K562 (cell line): ENCODE data around the gene DNAH3. TPM values are rescaled to one million over a fixed set of nuclear protein-coding genes. Genes with fewer than 3 reads are reported as not detected.

Experiments used
- ATAC-seq: fragments of 200-7000 bp; cut with Tn5 transposase; 3 replicates; pipeline ENCODE4 v1.9.1; 2020; ENCODE audit warnings: moderate library complexity
- BruUV-seq: library from RNA; stranded (reverse); fragments of 400-500 nt; replicated peaks from 2 replicates; lab custom pipeline; 2021; lab: Mats Ljungman, UMichigan
- CTCF ChIA-PET: fragments of 300-600 bp; formaldehyde crosslinking; extraction: SDS; loops from one replicate; lab custom pipeline; 2021; ENCODE audit warnings: low intra/inter-chr PET ratio; lab: Yijun Ruan, JAX
- POLR2A ChIA-PET: fragments of 300-600, 350-650 bp; sonication (Branson Sonifier 250); formaldehyde crosslinking; extraction: SDS; loops from one replicate; lab custom pipeline; 2021; ENCODE audit warnings: antibody characterized with exemption, inconsistent platforms; lab: Yijun Ruan, JAX
- DNase-seq, 4 experiments: peaks; one replicate each; pipeline versions ENCODE4 v3.0.0 to v3.0.0-alpha.2; 2011 to 2018; ENCODE audit warnings: low spot score in 3 of 4, mixed read lengths in 3 of 4; ENCODE audit errors: extremely low read depth in 1 of 4
- FAIRE-seq: peaks from 2 replicates; lab custom pipeline; 2011; peaks lifted over from hg19 to GRCh38; lab: Jason Lieb, UNC
- H2AFZ ChIP-seq: 2 replicates; pipeline ENCODE4 v1.6.0; 2011; ENCODE audit warnings: low read depth, low read length, control low read depth, inconsistent platforms
- H3K27ac ChIP-seq: fragments of 200-600 bp; 3 replicates; pipeline ENCODE4 v1.8.0; 2011; ENCODE audit warnings: low read depth, mild to moderate bottlenecking, control low read depth, inconsistent platforms, low read length, moderate library complexity, mixed read lengths; ENCODE audit errors: extremely low read depth
- H3K27me3 ChIP-seq, 2 experiments: fragments of 300-600 bp in 1 of 2; 2 replicates in 1 of 2; 3 replicates in 1 of 2; pipeline versions ENCODE4 v1.6.0 to v1.8.0; 2011; ENCODE audit warnings: inconsistent platforms in 2 of 2, low read length in 2 of 2, mild to moderate bottlenecking in 1 of 2, mixed read lengths in 1 of 2, moderate library complexity in 1 of 2; ENCODE audit not compliant: control insufficient read depth in 2 of 2, insufficient read depth in 2 of 2
- H3K36me3 ChIP-seq: fragments of 300-600 bp; 3 replicates; pipeline ENCODE4 v1.8.0; 2011; ENCODE audit warnings: mild to moderate bottlenecking, low read length, inconsistent platforms; ENCODE audit not compliant: control insufficient read depth, insufficient read depth
- H3K4me1 ChIP-seq, 2 experiments: fragments of 200-600 bp in 1 of 2; replicated peaks in 1 of 2; 2 replicates in 1 of 2; 3 replicates in 1 of 2; pipeline versions ENCODE4 v1.5.1 to v1.8.0; 2011; ENCODE audit warnings: inconsistent platforms in 2 of 2, low read length in 2 of 2, mild to moderate bottlenecking in 1 of 2, mixed read lengths in 1 of 2, moderate library complexity in 1 of 2; ENCODE audit not compliant: control insufficient read depth in 2 of 2, insufficient read depth in 2 of 2
- H3K4me2 ChIP-seq: 2 replicates; pipeline ENCODE4 v1.6.1; 2011; ENCODE audit warnings: low read length, control low read depth, inconsistent platforms, mixed read lengths; ENCODE audit not compliant: insufficient read depth
- H3K4me3 ChIP-seq: fragments of 200-600 bp; sonication (generic), shearing (Covaris generic); 2 replicates; pipeline ENCODE4 v1.5.1; 2016; ENCODE audit warnings: control low read depth, inconsistent platforms
- H3K79me2 ChIP-seq: fragments of 200-600 bp; 3 replicates; pipeline ENCODE4 v1.8.0; 2011; ENCODE audit warnings: low read length, inconsistent platforms; ENCODE audit not compliant: control insufficient read depth, insufficient read depth
- H3K9ac ChIP-seq, 2 experiments: 2 replicates each; pipeline versions ENCODE4 v1.6.0 to v1.6.1; 2011; ENCODE audit warnings: low read depth in 2 of 2, low read length in 2 of 2, control low read depth in 1 of 2, inconsistent platforms in 1 of 2, mild to moderate bottlenecking in 1 of 2, mixed read lengths in 1 of 2; ENCODE audit not compliant: insufficient read depth in 1 of 2
- H3K9me1 ChIP-seq: one replicate; pipeline ENCODE4 v1.6.0; 2011; ENCODE audit warnings: inconsistent platforms, mild to moderate bottlenecking, low read length, moderate library complexity; ENCODE audit not compliant: control insufficient read depth, insufficient read depth
- H3K9me3 ChIP-seq: replicated peaks from 2 replicates; pipeline ENCODE4 v1.5.1; 2011; ENCODE audit warnings: low read depth, low read length, inconsistent platforms; ENCODE audit not compliant: control insufficient read depth, insufficient read depth
- H4K20me1 ChIP-seq: replicated peaks from 2 replicates; pipeline ENCODE4 v1.6.1; 2011; ENCODE audit warnings: low read length, inconsistent platforms, mixed read lengths; ENCODE audit not compliant: control insufficient read depth, insufficient read depth
- ARID4B ChIP-seq: sonication (generic); formaldehyde crosslinking; IDR thresholded peaks from 2 replicates; pipeline ENCODE4 v1.8.0; 2022; ENCODE audit warnings: mild to moderate bottlenecking, missing genetic modification reagents
- BRCA1 ChIP-seq, 2 experiments: fragments of 450-650 bp in 1 of 2; sonication (generic) in 1 of 2; formaldehyde crosslinking in 1 of 2; IDR thresholded peaks; 2 replicates each; pipeline versions ENCODE4 v1.5.0 to v1.6.1; 2017 to 2020; ENCODE audit warnings: mild to moderate bottlenecking in 1 of 2, missing genetic modification reagents in 1 of 2
- BRF1 ChIP-seq: IDR thresholded peaks from 3 replicates; pipeline ENCODE4 v1.6.1; 2011; ENCODE audit warnings: borderline replicate concordance, mild to moderate bottlenecking; ENCODE audit not compliant: insufficient read length; ENCODE audit errors: extremely low read depth
- CBX3 ChIP-seq, 2 experiments: IDR thresholded peaks; 1 replicate in 1 of 2; 2 replicates in 1 of 2; pipeline ENCODE4 v1.6.1; 2012; ENCODE audit warnings: inconsistent platforms in 2 of 2, low read length in 2 of 2, borderline replicate concordance in 1 of 2, control low read depth in 1 of 2
- HEY1 ChIP-seq: fragments of 250-450 bp; sonication (Bioruptor Pico); IDR thresholded peaks from 2 replicates; pipeline ENCODE4 v1.5.0; 2020; ENCODE audit warnings: mild to moderate bottlenecking, moderate library complexity, borderline replicate concordance
- HNRNPLL ChIP-seq: fragments of 200-400 bp; formaldehyde crosslinking; IDR thresholded peaks from 2 replicates; pipeline ENCODE4 v1.6.1; 2017; ENCODE audit warnings: low read length, low read depth, mild to moderate bottlenecking; ENCODE audit not compliant: poor library complexity, severe bottlenecking
- JUND ChIP-seq, 2 experiments: IDR thresholded peaks; 2 replicates in 1 of 2; 3 replicates in 1 of 2; pipeline ENCODE4 v1.6.1; 2011; ENCODE audit warnings: borderline replicate concordance in 2 of 2, low read depth in 2 of 2, low read length in 2 of 2, improper control_type of control experiment in 1 of 2, missing biosample characterization in 1 of 2, missing genetic modification characterization in 1 of 2, missing genetic modification reagents in 1 of 2
- MECOM ChIP-seq: fragments of 250-450 bp; sonication (Bioruptor Pico); IDR thresholded peaks from 2 replicates; pipeline ENCODE4 v1.8.0; 2022; ENCODE audit warnings: inconsistent platforms
- NFIC ChIP-seq: fragments of 450-650 bp; IDR thresholded peaks from 2 replicates; pipeline ENCODE4 v1.6.1; 2017; ENCODE audit warnings: mild to moderate bottlenecking, inconsistent platforms
- PML ChIP-seq: IDR thresholded peaks from 2 replicates; pipeline ENCODE4 v1.6.1; 2012; ENCODE audit warnings: low read length, inconsistent platforms
- SIN3A ChIP-seq, 2 experiments: fragments of 150-350 bp in 1 of 2; IDR thresholded peaks; 2 replicates each; pipeline ENCODE4 v1.6.1; 2011 to 2016; ENCODE audit warnings: borderline replicate concordance in 2 of 2, low read depth in 2 of 2, low read length in 2 of 2, mild to moderate bottlenecking in 2 of 2, moderate library complexity in 2 of 2; ENCODE audit not compliant: control insufficient read depth in 1 of 2
- SMARCB1 ChIP-seq: IDR thresholded peaks from 2 replicates; pipeline ENCODE4 v1.6.1; 2011; ENCODE audit warnings: improper control_type of control experiment, low read depth; ENCODE audit not compliant: insufficient read length
- TAF9B ChIP-seq: fragments of 450-650 bp; IDR thresholded peaks from 2 replicates; pipeline ENCODE4 v1.6.1; 2018; ENCODE audit warnings: mild to moderate bottlenecking; ENCODE audit not compliant: partially characterized antibody
- U2AF2 ChIP-seq: fragments of 200-400 bp; formaldehyde crosslinking; optimal IDR thresholded peaks from 2 replicates; pipeline ENCODE3; 2017; ENCODE audit warnings: low read depth, mild to moderate bottlenecking, low read length
- ZNF134 ChIP-seq: fragments of 250-450 bp; sonication (Bioruptor Pico); conservative IDR thresholded peaks from 2 replicates; pipeline ENCODE4 v1.4.0; 2020
- ZNF75A ChIP-seq: fragments of 450-650 bp; formaldehyde crosslinking; IDR thresholded peaks from 2 replicates; pipeline ENCODE4 v1.4.0; 2020; ENCODE audit warnings: mild to moderate bottlenecking
- ZNF77 ChIP-seq: fragments of 250-450 bp; sonication (Bioruptor Pico); IDR thresholded peaks from 2 replicates; pipeline ENCODE4 v1.5.0; 2020
- WGBS: fragments of 100-300 bp; shearing (Covaris generic); methylation state at CpG from one replicate; pipeline ENCODE4 v1.1.6; 2016; ENCODE audit warnings: low coverage, mixed read lengths; ENCODE audit not compliant: insufficient coverage; ENCODE audit errors: missing lambda C conversion rate; 5-methylcytosine and 5-hydroxymethylcytosine counted together
- in situ Hi-C: fragments of 300-500 bp; cut with MboI; formaldehyde crosslinking; loops from 4 replicates; pipeline ENCODE4 v1.15.0; 2018; ENCODE audit warnings: inconsistent platforms, mixed read lengths
- intact Hi-C: fragments of 100-400 bp; cut with micrococcal nuclease; formaldehyde crosslinking; loops from 2 replicates; pipeline ENCODE4 v1.14.2; 2022
- polyA plus RNA-seq, 8 experiments: library from polyadenylated mRNA; depleted of rRNA in 4 of 8; stranded (reverse) in 5 of 8; unstranded in 3 of 8; fragments of >200 nt; fragmentation: Nextera tagmentation in 2 of 8; fragmentation: Illumina TruSeq in 1 of 8; extraction: Ambion mirVana in 2 of 8; extraction: Trizol in 1 of 8; gene quantifications; 2 replicates each; pipeline versions ENCODE4 v1.2.1 to v1.2.3, GENCODE V29; 2011 to 2014; ENCODE audit warnings: inconsistent platforms in 1 of 8, missing spikeins in 1 of 8
- total RNA-seq, 7 experiments: library from RNA; depleted of rRNA in 6 of 7; stranded (reverse); fragments of >200 nt in 6 of 7; fragmentation: Illumina TruSeq in 2 of 7; extraction: Trizol in 2 of 7; gene quantifications; 2 replicates each; pipeline versions ENCODE4 v1.2.1 to v1.2.3, GENCODE V29; 2011 to 2021; ENCODE audit warnings: low replicate concordance in 1 of 7

Gene DNAH3
- total and polyA plus RNA-seq, 9 of the 15 experiments (the other 6 are each of a cell fraction or from before 2014, with no cell fraction given): 0.32 to 0.84 (median 0.44) TPM

- FAIRE-seq: no peak
- H3K9ac ChIP-seq: no peak overlapping the region
- peaks cover 13 to 19% of the 10 kb centered on the region in 2 experiments; a peak in 4 of 5 replicates for H3K27me3 ChIP-seq
- 0% methylated on average over 4 of the region's 4 CpGs for WGBS
- H4K20me1 ChIP-seq: no peaks in the 10 kb centered on the region
- no peaks in the 10 kb centered on the region for H3K36me3 ChIP-seq
- POLR2A ChIA-PET: interaction anchor here (0.5 kb wide), 1 partner anchor 187 kb away, joined by 3 read pairs; no protein-coding TSS in a partner anchor
- H3K9me1 ChIP-seq: no peaks in the 10 kb centered on the region
- no peak overlapping the region for H3K4me2 ChIP-seq
- no peaks in the 10 kb centered on the region for H3K4me1 ChIP-seq
- H2AFZ ChIP-seq: no peak overlapping the region
- TF ChIP-seq U2AF2: no peak
- no peak for TF ChIP-seq ARID4B (CRISPR knock-in tag)
- no peak for TF ChIP-seq SIN3A (IDR thresholded peaks at IDR 0.05; ENCODE audit: borderline replicate concordance in 2 of 2, control insufficient read depth in 1 of 2, low read depth in 2 of 2, low read length in 2 of 2)
- no peak for TF ChIP-seq BRF1
- TF ChIP-seq HEY1: no peak
- no peak for TF ChIP-seq PML
- no peak for TF ChIP-seq ZNF75A
- TF ChIP-seq CBX3 (IDR thresholded peaks at IDR 0.05; ENCODE audit: borderline replicate concordance in 1 of 2, low read length in 2 of 2): no peak
- TF ChIP-seq JUND (IDR thresholded peaks at IDR 0.05; ENCODE audit: borderline replicate concordance, low read depth, low read length): no peak
- no peak for TF ChIP-seq JUND (tag; IDR thresholded peaks at IDR 0.05; ENCODE audit: borderline replicate concordance, low read depth, low read length)
- TF ChIP-seq TAF9B: no peak
- TF ChIP-seq NFIC: no peak
- no peak for TF ChIP-seq ZNF134
- TF ChIP-seq BRCA1 (IDR thresholded peaks at IDR 0.05): no peak
- no peak for TF ChIP-seq BRCA1 (CRISPR knock-in tag; IDR thresholded peaks at IDR 0.05)
- no peak for TF ChIP-seq MECOM (CRISPR knock-in tag)
- TF ChIP-seq HNRNPLL: no peak
- no peak for TF ChIP-seq SMARCB1
- TF ChIP-seq ZNF77: no peak
- TF ChIP-seq, all 486 proteins: peak for 0
- no peak for DNase-seq
- Histone ChIP-seq H3K79me2 (no peaks in the 10 kb centered on the region), H3K27ac (no peak overlapping the region), H3K4me3 (no peak overlapping the region), H3K9me3 (no peaks in the 10 kb centered on the region; the same call in 1 of the 2 replicates)
- ATAC-seq: no peak
- CTCF ChIA-PET: no interaction called here
- in situ Hi-C loops: no loop called here
- BruUV-seq: no TSS peak
- intact Hi-C loops: no loop called here
These were observed 90.6 kb downstream of the DNAH3 start for GRCh38 chr16:21060027-21060510.
